HTERT RPE-1 (cell line): ENCODE data around the gene PLXNC1.

Experiments
- in situ Hi-C: fragments of 300-500 bp; cut with MboI; formaldehyde crosslinking; loops from 4 replicates; pipeline ENCODE4 v1.14.3; 2020; ENCODE audit warnings: low sequenced_read_pairs

PLXNC1 gene

DNA sequence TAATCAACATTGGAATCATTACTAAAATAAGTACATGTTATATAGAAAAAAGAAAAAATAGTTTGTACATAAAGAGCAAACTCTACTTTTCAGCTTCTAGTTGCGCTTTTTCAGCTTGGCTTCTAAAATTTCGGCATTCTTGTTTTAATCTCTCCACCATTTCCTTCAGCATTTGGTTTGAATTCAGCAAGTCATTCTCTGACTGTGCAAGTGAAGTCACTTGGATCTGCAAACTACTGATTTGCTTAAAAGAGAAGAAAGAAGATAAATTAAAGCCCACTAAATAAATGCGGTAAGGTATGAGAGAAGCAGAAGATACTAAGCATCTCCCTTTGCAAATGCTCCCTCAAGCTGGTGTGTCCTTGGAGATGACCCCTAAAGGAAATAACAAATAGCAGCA lies 185.0 kb downstream of the PLXNC1 start:
- in situ Hi-C loops = no loop called here

GRCh38 chr12:94336211-94336925 lies 188.0 kb downstream of the PLXNC1 start:
- in situ Hi-C loops = no loop called here

GRCh38 chr12:94338006-94338794 lies 189.8 kb downstream of the PLXNC1 start:
- in situ Hi-C loops = no loop called here

- in situ Hi-C loops = no loop called here
Observed at GRCh38 chr12:94340573-94340972, 192.2 kb downstream of the PLXNC1 start.

DNA sequence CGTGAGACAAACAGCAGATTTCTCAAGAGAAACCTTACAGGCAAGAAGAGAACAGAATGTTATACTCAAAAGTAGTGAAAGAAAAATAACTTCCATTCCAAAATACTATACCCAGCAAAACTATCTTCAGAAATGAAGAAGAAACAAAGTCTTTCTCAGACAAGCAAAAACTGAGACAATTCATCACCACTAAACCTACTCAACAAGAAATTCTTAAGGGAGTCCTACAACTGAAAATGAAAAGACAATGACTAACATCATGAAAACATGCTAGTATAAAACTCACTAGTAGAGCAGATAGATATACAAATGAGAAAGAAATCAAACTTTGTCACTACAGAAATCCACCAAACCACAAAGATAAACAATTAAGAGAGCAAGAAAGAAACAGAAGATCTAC lies 204.8 kb downstream of the PLXNC1 start:
- in situ Hi-C loops = no loop called here
